HEK293 (cell line): Measurements from ENCODE around the gene TECR.

ENCODE experiments used
- HOXC10 ChIP-seq: sonication (generic); formaldehyde crosslinking; IDR thresholded peaks from 2 replicates; pipeline ENCODE4 v1.8.1; 2023; ENCODE audit warnings: mild to moderate bottlenecking, missing genetic modification reagents
- KLF1 ChIP-seq: fragments of 450-650 bp; formaldehyde crosslinking; IDR thresholded peaks from 2 replicates; pipeline ENCODE4 v1.5.1; 2016; ENCODE audit warnings: missing biosample characterization, missing genetic modification characterization
- OSR2 ChIP-seq: fragments of 450-650 bp; formaldehyde crosslinking; IDR thresholded peaks from 2 replicates; pipeline ENCODE4 v1.5.1; 2016; ENCODE audit warnings: missing biosample characterization, missing genetic modification characterization
- PRDM1 ChIP-seq: fragments of 450-650 bp; formaldehyde crosslinking; IDR thresholded peaks from 2 replicates; pipeline ENCODE4; 2016; ENCODE audit warnings: missing biosample characterization, missing genetic modification characterization
- ZFHX2 ChIP-seq: fragments of 450-650 bp; formaldehyde crosslinking; conservative IDR thresholded peaks from 2 replicates; pipeline ENCODE4 v1.5.1; 2016; ENCODE audit warnings: missing biosample characterization, missing genetic modification characterization
- ZFP41 ChIP-seq: fragments of 450-650 bp; formaldehyde crosslinking; IDR thresholded peaks from 2 replicates; pipeline ENCODE4 v1.5.1; 2016; ENCODE audit warnings: missing biosample characterization, missing genetic modification characterization, borderline replicate concordance
- ZNF10 ChIP-seq: fragments of 450-650 bp; formaldehyde crosslinking; IDR thresholded peaks from 2 replicates; pipeline ENCODE4 v1.5.1; 2017; ENCODE audit warnings: missing biosample characterization, missing genetic modification characterization
- ZNF274 ChIP-seq, 2 experiments: fragments of 200-500 bp in 1 of 2; fragments of 450-650 bp in 1 of 2; sonication (Bioruptor generic) in 1 of 2; formaldehyde crosslinking in 1 of 2; IDR thresholded peaks; 2 replicates each; pipeline versions ENCODE4 v1.5.1 to v1.6.1; 2014 to 2016; ENCODE audit warnings: borderline replicate concordance in 1 of 2, inconsistent platforms in 1 of 2, low read length in 1 of 2, missing biosample characterization in 1 of 2, missing genetic modification characterization in 1 of 2
- ZNF324 ChIP-seq: fragments of 450-650 bp; formaldehyde crosslinking; IDR thresholded peaks from 2 replicates; pipeline ENCODE4 v1.5.1; 2016; ENCODE audit warnings: missing biosample characterization, missing genetic modification characterization
- ZNF354C ChIP-seq: fragments of 450-650 bp; formaldehyde crosslinking; IDR thresholded peaks from 2 replicates; pipeline ENCODE4 v1.5.1; 2016; ENCODE audit warnings: missing biosample characterization, missing genetic modification characterization, low read depth, borderline replicate concordance
- ZNF473 ChIP-seq: fragments of 450-650 bp; formaldehyde crosslinking; IDR thresholded peaks from 2 replicates; pipeline ENCODE4 v1.5.1; 2017; ENCODE audit warnings: missing biosample characterization, missing genetic modification characterization
- ZNF600 ChIP-seq: fragments of 450-650 bp; formaldehyde crosslinking; IDR thresholded peaks from 2 replicates; pipeline ENCODE4 v1.5.1; 2016; ENCODE audit warnings: missing biosample characterization, missing genetic modification characterization
- ZNF623 ChIP-seq: fragments of 450-650 bp; formaldehyde crosslinking; IDR thresholded peaks from 2 replicates; pipeline ENCODE4 v1.5.1; 2016; ENCODE audit warnings: missing biosample characterization, missing genetic modification characterization
- ZNF654 ChIP-seq: fragments of 450-650 bp; formaldehyde crosslinking; IDR thresholded peaks from 2 replicates; pipeline ENCODE4 v1.5.1; 2016; ENCODE audit warnings: low read depth, missing biosample characterization, missing genetic modification characterization
- ZNF677 ChIP-seq: fragments of 450-650 bp; IDR thresholded peaks from 2 replicates; pipeline ENCODE4 v1.5.0; 2018; ENCODE audit warnings: missing biosample characterization, mild to moderate bottlenecking, missing genetic modification characterization, moderate library complexity
- TF ChIP-seq, protein P1 (sequence below): fragments of 450-650 bp; formaldehyde crosslinking; IDR thresholded peaks from 2 replicates; pipeline ENCODE4 v1.5.1; 2017; ENCODE audit warnings: missing biosample characterization, missing genetic modification characterization
- TF ChIP-seq, protein P2 (sequence below): fragments of 450-650 bp; formaldehyde crosslinking; IDR thresholded peaks from 2 replicates; pipeline ENCODE4 v1.5.1; 2016; ENCODE audit warnings: missing biosample characterization, missing genetic modification characterization, low read depth
- TF ChIP-seq, protein P3 (sequence below): fragments of 450-650 bp; formaldehyde crosslinking; IDR thresholded peaks from 2 replicates; pipeline ENCODE4 v1.5.1; 2016; ENCODE audit warnings: missing biosample characterization, missing genetic modification characterization
- TF ChIP-seq, protein P4 (sequence below): fragments of 450-650 bp; formaldehyde crosslinking; IDR thresholded peaks from 2 replicates; pipeline ENCODE4 v1.5.1; 2016; ENCODE audit warnings: missing biosample characterization, missing genetic modification characterization
- TF ChIP-seq, protein P5 (sequence below): fragments of 450-650 bp; formaldehyde crosslinking; IDR thresholded peaks from 2 replicates; pipeline ENCODE4 v1.5.1; 2016; ENCODE audit warnings: missing biosample characterization, missing genetic modification characterization

Gene TECR

DNA sequence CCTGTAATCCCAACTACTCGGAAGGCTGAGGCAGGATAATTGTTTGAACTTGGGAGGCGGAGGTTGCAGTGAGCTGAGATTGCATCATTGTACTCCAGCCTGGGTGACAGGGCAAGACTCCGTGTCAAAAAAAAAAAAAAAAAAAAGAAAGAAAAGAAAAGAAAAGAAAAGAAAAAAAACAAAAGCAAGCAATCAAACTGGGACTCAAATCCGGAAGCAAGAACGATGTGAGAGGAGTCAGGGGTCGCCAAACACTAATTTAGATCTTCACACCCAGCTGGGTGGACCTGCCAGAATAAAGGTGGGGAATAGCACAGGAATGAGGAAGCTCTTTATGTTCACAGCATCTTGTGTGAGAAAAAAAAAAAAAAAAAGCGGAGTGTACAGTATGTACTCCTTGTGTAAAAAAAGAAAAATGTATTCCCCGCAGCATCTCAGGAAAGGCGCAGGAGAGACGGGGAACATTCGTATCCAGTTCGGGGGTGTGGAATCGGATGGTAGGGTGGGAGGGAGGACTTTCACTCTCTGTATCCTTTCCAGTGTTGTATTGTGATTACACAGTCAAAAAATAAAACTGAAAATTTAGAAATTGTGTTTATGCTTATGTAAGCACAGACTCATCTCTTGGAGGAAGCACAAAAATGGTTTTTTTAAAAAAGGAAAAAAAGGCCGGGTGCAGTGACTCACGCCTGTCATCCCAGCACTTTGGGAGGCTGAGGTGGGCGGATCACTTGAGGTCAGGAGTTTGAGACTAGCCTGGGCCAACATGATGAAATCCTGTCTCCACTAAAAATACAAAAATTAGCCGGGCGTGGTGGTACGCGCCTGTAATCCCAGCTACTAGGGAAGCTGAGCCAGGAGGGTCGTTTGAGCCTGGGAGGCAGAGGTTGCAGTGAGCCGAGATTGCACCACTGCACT is 18.8 kb upstream of the TECR start (continued):
- TF ChIP-seq, protein P1, sequence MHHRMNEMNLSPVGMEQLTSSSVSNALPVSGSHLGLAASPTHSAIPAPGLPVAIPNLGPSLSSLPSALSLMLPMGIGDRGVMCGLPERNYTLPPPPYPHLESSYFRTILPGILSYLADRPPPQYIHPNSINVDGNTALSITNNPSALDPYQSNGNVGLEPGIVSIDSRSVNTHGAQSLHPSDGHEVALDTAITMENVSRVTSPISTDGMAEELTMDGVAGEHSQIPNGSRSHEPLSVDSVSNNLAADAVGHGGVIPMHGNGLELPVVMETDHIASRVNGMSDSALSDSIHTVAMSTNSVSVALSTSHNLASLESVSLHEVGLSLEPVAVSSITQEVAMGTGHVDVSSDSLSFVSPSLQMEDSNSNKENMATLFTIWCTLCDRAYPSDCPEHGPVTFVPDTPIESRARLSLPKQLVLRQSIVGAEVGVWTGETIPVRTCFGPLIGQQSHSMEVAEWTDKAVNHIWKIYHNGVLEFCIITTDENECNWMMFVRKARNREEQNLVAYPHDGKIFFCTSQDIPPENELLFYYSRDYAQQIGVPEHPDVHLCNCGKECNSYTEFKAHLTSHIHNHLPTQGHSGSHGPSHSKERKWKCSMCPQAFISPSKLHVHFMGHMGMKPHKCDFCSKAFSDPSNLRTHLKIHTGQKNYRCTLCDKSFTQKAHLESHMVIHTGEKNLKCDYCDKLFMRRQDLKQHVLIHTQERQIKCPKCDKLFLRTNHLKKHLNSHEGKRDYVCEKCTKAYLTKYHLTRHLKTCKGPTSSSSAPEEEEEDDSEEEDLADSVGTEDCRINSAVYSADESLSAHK (tag by site-specific recombination) = no peak
- TF ChIP-seq ZNF473 (tag by site-specific recombination) = no peak
- peak; percentile 63; the same call in 1 of the 2 replicates for TF ChIP-seq OSR2 (tag by site-specific recombination)
- peak; percentile 20 for TF ChIP-seq ZNF324 (tag by site-specific recombination)
- TF ChIP-seq, protein P2, sequence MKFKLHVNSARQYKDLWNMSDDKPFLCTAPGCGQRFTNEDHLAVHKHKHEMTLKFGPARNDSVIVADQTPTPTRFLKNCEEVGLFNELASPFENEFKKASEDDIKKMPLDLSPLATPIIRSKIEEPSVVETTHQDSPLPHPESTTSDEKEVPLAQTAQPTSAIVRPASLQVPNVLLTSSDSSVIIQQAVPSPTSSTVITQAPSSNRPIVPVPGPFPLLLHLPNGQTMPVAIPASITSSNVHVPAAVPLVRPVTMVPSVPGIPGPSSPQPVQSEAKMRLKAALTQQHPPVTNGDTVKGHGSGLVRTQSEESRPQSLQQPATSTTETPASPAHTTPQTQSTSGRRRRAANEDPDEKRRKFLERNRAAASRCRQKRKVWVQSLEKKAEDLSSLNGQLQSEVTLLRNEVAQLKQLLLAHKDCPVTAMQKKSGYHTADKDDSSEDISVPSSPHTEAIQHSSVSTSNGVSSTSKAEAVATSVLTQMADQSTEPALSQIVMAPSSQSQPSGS (tag by site-specific recombination) = peak; percentile 39; the same call in 1 of the 2 replicates
- TF ChIP-seq ZNF623 (tag by site-specific recombination) = no peak
- TF ChIP-seq ZNF677 (tag by site-specific recombination) = no peak
- TF ChIP-seq ZFHX2 (tag by site-specific recombination) = peak; percentile 77
- TF ChIP-seq ZNF10 (tag by site-specific recombination) = no peak
- TF ChIP-seq ZNF274 (IDR thresholded peaks at IDR 0.05; ENCODE audit: low read length) = no peak
- TF ChIP-seq ZNF274 (tag by site-specific recombination; IDR thresholded peaks at IDR 0.05; ENCODE audit: borderline replicate concordance) = no peak
- no peak for TF ChIP-seq ZFP41 (tag by site-specific recombination)
- TF ChIP-seq, protein P3, sequence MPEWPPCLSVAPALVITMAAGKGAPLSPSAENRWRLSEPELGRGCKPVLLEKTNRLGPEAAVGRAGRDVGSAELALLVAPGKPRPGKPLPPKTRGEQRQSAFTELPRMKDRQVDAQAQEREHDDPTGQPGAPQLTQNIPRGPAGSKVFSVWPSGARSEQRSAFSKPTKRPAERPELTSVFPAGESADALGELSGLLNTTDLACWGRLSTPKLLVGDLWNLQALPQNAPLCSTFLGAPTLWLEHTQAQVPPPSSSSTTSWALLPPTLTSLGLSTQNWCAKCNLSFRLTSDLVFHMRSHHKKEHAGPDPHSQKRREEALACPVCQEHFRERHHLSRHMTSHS (tag by site-specific recombination) = no peak
- TF ChIP-seq, protein P4, sequence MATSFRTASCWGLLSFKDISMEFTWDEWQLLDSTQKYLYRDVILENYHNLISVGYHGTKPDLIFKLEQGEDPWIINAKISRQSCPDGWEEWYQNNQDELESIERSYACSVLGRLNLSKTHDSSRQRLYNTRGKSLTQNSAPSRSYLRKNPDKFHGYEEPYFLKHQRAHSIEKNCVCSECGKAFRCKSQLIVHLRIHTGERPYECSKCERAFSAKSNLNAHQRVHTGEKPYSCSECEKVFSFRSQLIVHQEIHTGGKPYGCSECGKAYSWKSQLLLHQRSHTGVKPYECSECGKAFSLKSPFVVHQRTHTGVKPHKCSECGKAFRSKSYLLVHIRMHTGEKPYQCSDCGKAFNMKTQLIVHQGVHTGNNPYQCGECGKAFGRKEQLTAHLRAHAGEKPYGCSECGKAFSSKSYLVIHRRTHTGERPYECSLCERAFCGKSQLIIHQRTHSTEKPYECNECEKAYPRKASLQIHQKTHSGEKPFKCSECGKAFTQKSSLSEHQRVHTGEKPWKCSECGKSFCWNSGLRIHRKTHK (tag by site-specific recombination) = no peak
- 0 out of 2 replicates have a peak, but pooled peaks have one; percentile 19 for TF ChIP-seq ZNF600
- TF ChIP-seq, protein P5, sequence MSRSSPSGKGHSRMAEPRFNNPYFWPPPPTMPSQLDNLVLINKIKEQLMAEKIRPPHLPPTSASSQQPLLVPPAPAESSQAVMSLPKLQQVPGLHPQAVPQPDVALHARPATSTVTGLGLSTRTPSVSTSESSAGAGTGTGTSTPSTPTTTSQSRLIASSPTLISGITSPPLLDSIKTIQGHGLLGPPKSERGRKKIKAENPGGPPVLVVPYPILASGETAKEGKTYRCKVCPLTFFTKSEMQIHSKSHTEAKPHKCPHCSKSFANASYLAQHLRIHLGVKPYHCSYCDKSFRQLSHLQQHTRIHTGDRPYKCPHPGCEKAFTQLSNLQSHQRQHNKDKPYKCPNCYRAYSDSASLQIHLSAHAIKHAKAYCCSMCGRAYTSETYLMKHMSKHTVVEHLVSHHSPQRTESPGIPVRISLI (tag by site-specific recombination) = no peak
- no peak for TF ChIP-seq HOXC10
- no peak for TF ChIP-seq ZNF354C
- no peak for TF ChIP-seq ZNF654
- 0 out of 2 replicates have a peak, but pooled peaks have one; percentile 40 for TF ChIP-seq PRDM1
- peak; percentile 69 for TF ChIP-seq KLF1 (tag by site-specific recombination)
- TF ChIP-seq, all 188 proteins: peak for 11
